H9 (cell line): ENCODE measurements around the gene MYBBP1A. TPM values are rescaled to one million over a fixed set of nuclear protein-coding genes. Genes with fewer than 3 reads are reported as not detected.

Source experiments
- DNase-seq: peaks from one replicate; pipeline ENCODE4 v3.0.0-alpha.2; 2017
- H2AFZ ChIP-seq: one replicate; pipeline ENCODE4 v1.6.1; 2013; ENCODE audit warnings: mild to moderate bottlenecking, low read length, control low read depth, moderate library complexity
- H2AK5ac ChIP-seq: 2 replicates; pipeline ENCODE4 v1.6.1; 2013; ENCODE audit warnings: low read length, control low read depth, mixed read lengths; ENCODE audit not compliant: insufficient read length
- H2BK120ac ChIP-seq: one replicate; pipeline ENCODE4 v1.6.1; 2013; ENCODE audit warnings: low read depth, mild to moderate bottlenecking, low read length, control low read depth, inconsistent platforms; ENCODE audit not compliant: poor library complexity, severe bottlenecking
- H2BK12ac ChIP-seq: 2 replicates; pipeline ENCODE4 v1.6.1; 2013; ENCODE audit warnings: low read length, control low read depth, mixed read lengths, low read depth; ENCODE audit not compliant: insufficient read length
- H2BK15ac ChIP-seq: 2 replicates; pipeline ENCODE4 v1.6.1; 2013; ENCODE audit warnings: low read depth, low read length, control low read depth
- H2BK20ac ChIP-seq: one replicate; pipeline ENCODE4 v1.6.1; 2013; ENCODE audit warnings: low read depth, mild to moderate bottlenecking, low read length, control low read depth, inconsistent platforms; ENCODE audit not compliant: poor library complexity, severe bottlenecking
- H2BK5ac ChIP-seq: 2 replicates; pipeline ENCODE4 v1.6.1; 2013; ENCODE audit warnings: low read length, control low read depth, mixed read lengths; ENCODE audit not compliant: insufficient read length
- H3K14ac ChIP-seq: 2 replicates; pipeline ENCODE4 v1.6.1; 2013; ENCODE audit warnings: low read length, control low read depth; ENCODE audit not compliant: insufficient read depth
- H3K18ac ChIP-seq: 2 replicates; pipeline ENCODE4 v1.6.1; 2013; ENCODE audit warnings: low read depth, mild to moderate bottlenecking, mixed read lengths, low read length, control low read depth; ENCODE audit not compliant: insufficient read length
- H3K23ac ChIP-seq: 2 replicates; pipeline ENCODE4 v1.6.1; 2013; ENCODE audit warnings: low read length, control low read depth, mixed read lengths, low read depth; ENCODE audit not compliant: insufficient read length
- H3K23me2 ChIP-seq: 2 replicates; pipeline ENCODE4 v1.6.1; 2013; ENCODE audit warnings: low read depth, mild to moderate bottlenecking, mixed read lengths, low read length, control low read depth; ENCODE audit not compliant: insufficient read length, poor library complexity, severe bottlenecking
- H3K27ac ChIP-seq: 2 replicates; pipeline ENCODE4 v1.5.1; 2013; ENCODE audit warnings: low read length, control low read depth, mixed read lengths, low read depth; ENCODE audit not compliant: insufficient read length
- H3K27me3 ChIP-seq: 2 replicates; pipeline ENCODE4 v1.6.1; 2013; ENCODE audit warnings: low read length, control low read depth, inconsistent platforms; ENCODE audit not compliant: insufficient read depth
- H3K4ac ChIP-seq: 2 replicates; pipeline ENCODE4 v1.6.1; 2013; ENCODE audit warnings: low read depth, mild to moderate bottlenecking, control low read depth, inconsistent platforms, low read length, moderate library complexity
- H3K4me1 ChIP-seq: 2 replicates; pipeline ENCODE4 v1.6.1; 2013; ENCODE audit warnings: low read length, control low read depth, inconsistent platforms; ENCODE audit not compliant: insufficient read depth
- H3K4me2 ChIP-seq: 2 replicates; pipeline ENCODE4 v1.6.1; 2013; ENCODE audit warnings: low read length, control low read depth, mixed read lengths; ENCODE audit not compliant: insufficient read length, insufficient read depth
- H3K56ac ChIP-seq: 2 replicates; pipeline ENCODE4 v1.6.1; 2013; ENCODE audit warnings: low read depth, mild to moderate bottlenecking, mixed read lengths, low read length, control low read depth; ENCODE audit not compliant: insufficient read length
- H3K79me1 ChIP-seq: 2 replicates; pipeline ENCODE4 v1.6.1; 2013; ENCODE audit warnings: low read depth, mild to moderate bottlenecking, moderate library complexity, low read length, control low read depth, inconsistent platforms; ENCODE audit not compliant: insufficient read depth, poor library complexity, severe bottlenecking
- H3K79me2 ChIP-seq: 2 replicates; pipeline ENCODE4 v1.6.1; 2013; ENCODE audit warnings: low read length, control low read depth, inconsistent platforms; ENCODE audit not compliant: insufficient read depth
- H3K9ac ChIP-seq: 2 replicates; pipeline ENCODE4 v1.6.1; 2013; ENCODE audit warnings: low read length, control low read depth, mixed read lengths; ENCODE audit not compliant: insufficient read length; ENCODE audit errors: extremely low read depth
- H3K9me3 ChIP-seq: one replicate; pipeline ENCODE4 v1.6.1; 2013; ENCODE audit warnings: low read depth, low read length, inconsistent platforms; ENCODE audit not compliant: control insufficient read depth
- H3T11ph ChIP-seq: one replicate; pipeline ENCODE4 v1.6.1; 2013; ENCODE audit warnings: mild to moderate bottlenecking, low read length, control low read depth, inconsistent platforms
- H4K20me1 ChIP-seq: one replicate; pipeline ENCODE4 v1.6.1; 2013; ENCODE audit not compliant: control insufficient read depth, insufficient read length, insufficient read depth
- H4K5ac ChIP-seq: 2 replicates; pipeline ENCODE4 v1.6.1; 2013; ENCODE audit warnings: low read depth, mild to moderate bottlenecking, mixed read lengths, low read length, control low read depth; ENCODE audit not compliant: insufficient read length
- H4K8ac ChIP-seq: replicated peaks from 2 replicates; pipeline ENCODE4 v1.6.1; 2013; ENCODE audit warnings: low read length, control low read depth, mixed read lengths, low read depth; ENCODE audit not compliant: insufficient read length
- H4K91ac ChIP-seq: 2 replicates; pipeline ENCODE4 v1.6.1; 2013; ENCODE audit warnings: low read depth, mild to moderate bottlenecking, moderate library complexity, mixed read lengths, low read length, control low read depth; ENCODE audit not compliant: insufficient read length
- H3K27ac Mint-ChIP-seq, 3 experiments: 2 replicates in 2 of 3; 3 replicates in 1 of 3; pipeline ENCODE4 v1.8.0; 2020 to 2021; ENCODE audit warnings: mixed read lengths in 3 of 3, mild to moderate bottlenecking in 1 of 3, moderate library complexity in 1 of 3
- H3K27me3 Mint-ChIP-seq: 2 replicates; pipeline ENCODE4 v1.8.0; 2021; ENCODE audit warnings: low read depth, mild to moderate bottlenecking, moderate library complexity, mixed read lengths
- H3K36me3 Mint-ChIP-seq, 3 experiments: 2 replicates in 2 of 3; 3 replicates in 1 of 3; pipeline ENCODE4 v1.8.0; 2020 to 2021; ENCODE audit warnings: low read depth in 3 of 3, mixed read lengths in 3 of 3; ENCODE audit not compliant: insufficient read depth in 1 of 3
- H3K4me1 Mint-ChIP-seq, 2 experiments: 2 replicates each; pipeline ENCODE4 v1.8.0; 2020; ENCODE audit warnings: mixed read lengths in 2 of 2
- H3K4me3 Mint-ChIP-seq, 2 experiments: 2 replicates in 1 of 2; 3 replicates in 1 of 2; pipeline ENCODE4 v1.8.0; 2020 to 2021; ENCODE audit warnings: mild to moderate bottlenecking in 2 of 2, mixed read lengths in 2 of 2, moderate library complexity in 1 of 2
- H3K9me3 Mint-ChIP-seq, 2 experiments: 2 replicates in 1 of 2; 3 replicates in 1 of 2; pipeline ENCODE4 v1.8.0; 2020; ENCODE audit warnings: mild to moderate bottlenecking in 2 of 2, mixed read lengths in 2 of 2, moderate library complexity in 1 of 2
- CTCF ChIP-seq: fragments of 200-600 bp; sonication (generic); conservative IDR thresholded peaks from 3 replicates; pipeline ENCODE4 v1.8.0; 2021; ENCODE audit warnings: antibody characterized with exemption, mild to moderate bottlenecking
- WGBS: extraction: QIAGEN DNeasy Blood & Tissue Kit; methylation state at CpG from one replicate; pipeline ENCODE4 v1.1.7; 2013; ENCODE audit warnings: missing lambda C conversion rate, low lambda C conversion rate, mixed read lengths; ENCODE audit not compliant: insufficient read length; ENCODE audit errors: extremely low coverage; 5-methylcytosine and 5-hydroxymethylcytosine counted together
- total RNA-seq: library from RNA; stranded (reverse); gene quantifications from 2 replicates; pipeline ENCODE4 v1.2.1, GENCODE V29; 2021

The MYBBP1A gene
- total RNA-seq, 1 experiment from 2014 or later = 181 TPM

- Histone ChIP-seq H3K56ac (no peak overlapping the region), H3K9me3 (no peaks in the 10 kb centered on the region), H3K23me2 (peaks cover 11% of the 10 kb centered on the region), H3K27ac (no peak overlapping the region), H4K8ac (no peak overlapping the region), H2BK5ac (no peak overlapping the region), H4K5ac (no peak overlapping the region), H4K20me1 (no peaks in the 10 kb centered on the region), H2BK20ac (no peak overlapping the region), H3K4me1 (no peaks in the 10 kb centered on the region), H3T11ph (no peak overlapping the region), H2BK120ac (no peak overlapping the region), H3K4ac (no peak overlapping the region), H3K27me3 (peaks cover 22% of the 10 kb centered on the region), H4K91ac (no peak overlapping the region), H3K14ac (peak overlapping the region; percentile 51; the same call in 1 of the 2 replicates), H3K18ac (peak overlapping the region; percentile 25), H3K9ac (no peak overlapping the region), H3K4me2 (peak overlapping the region; percentile 80), H2BK12ac (no peak overlapping the region), H3K79me2 (no peaks in the 10 kb centered on the region), H2BK15ac (no peak overlapping the region), H3K79me1 (no peaks in the 10 kb centered on the region), H2AK5ac (no peak overlapping the region), H2AFZ (no peak overlapping the region), H3K23ac (no peak overlapping the region)
- no peaks in the 10 kb centered on the region for H3K36me3 Mint-ChIP-seq
- peaks cover 11 to 20% of the 10 kb centered on the region in 2 experiments for H3K4me1 Mint-ChIP-seq
- H3K9me3 Mint-ChIP-seq = no peaks in the 10 kb centered on the region; a peak in 1 of 5 replicates
- peak; percentile 69 for DNase-seq
- H3K4me3 Mint-ChIP-seq = peak overlapping the region; percentile 68 to 88
- no CpG with 5 or more reads among the region's 53 CpGs for WGBS
- no peak for TF ChIP-seq CTCF
- H3K27ac Mint-ChIP-seq = no peak overlapping the region; a peak in 1 of 7 replicates
- H3K27me3 Mint-ChIP-seq = peaks cover 76% of the 10 kb centered on the region
Observed at GRCh38 chr17:4499431-4500190, 55.6 kb downstream of the MYBBP1A start.
